Astrocyte (in vitro differentiated cells and primary cell): ENCODE data around the gene SPON2. TPM values are rescaled to one million over a fixed set of nuclear protein-coding genes. Genes with fewer than 3 reads are reported as not detected.

Source experiments
- DNase-seq: peaks from one replicate; pipeline ENCODE4 v3.0.0-alpha.2; 2010; ENCODE audit warnings: low read depth
- FAIRE-seq: peaks from 2 replicates; lab custom pipeline; 2011; peaks lifted over from hg19 to GRCh38; lab: Jason Lieb, UNC
- H2AFZ ChIP-seq: 2 replicates; pipeline ENCODE4 v1.6.0; 2012; ENCODE audit warnings: low read depth, low read length, inconsistent platforms
- H3K27ac ChIP-seq: 2 replicates; pipeline ENCODE4 v1.5.1; 2011; ENCODE audit warnings: low read depth, low read length, inconsistent platforms
- H3K27me3 ChIP-seq: 2 replicates; pipeline ENCODE4 v1.6.0; 2011; ENCODE audit warnings: low read length, inconsistent platforms; ENCODE audit not compliant: insufficient read depth
- H3K36me3 ChIP-seq: 2 replicates; pipeline ENCODE4 v1.5.1; 2011; ENCODE audit warnings: low read length, inconsistent platforms; ENCODE audit not compliant: insufficient read depth
- H3K4me1 ChIP-seq: 2 replicates; pipeline ENCODE4 v1.5.1; 2011; ENCODE audit warnings: low read length, inconsistent platforms; ENCODE audit not compliant: insufficient read depth
- H3K4me2 ChIP-seq: 2 replicates; pipeline ENCODE4 v1.6.0; 2012; ENCODE audit warnings: low read length, inconsistent platforms
- H3K4me3 ChIP-seq: 2 replicates; pipeline ENCODE4 v1.5.1; 2011; ENCODE audit warnings: low read depth, mild to moderate bottlenecking, low read length, inconsistent platforms; ENCODE audit not compliant: insufficient read depth
- H3K79me2 ChIP-seq: 2 replicates; pipeline ENCODE4 v1.6.0; 2012; ENCODE audit warnings: mild to moderate bottlenecking, low read length, inconsistent platforms; ENCODE audit not compliant: insufficient read depth
- H3K9ac ChIP-seq: 2 replicates; pipeline ENCODE4 v1.6.0; 2012; ENCODE audit warnings: mild to moderate bottlenecking, low read length, inconsistent platforms
- H3K9me3 ChIP-seq: 2 replicates; pipeline ENCODE4 v1.5.1; 2012; ENCODE audit warnings: low read depth, mild to moderate bottlenecking, low read length, inconsistent platforms; ENCODE audit not compliant: insufficient read depth
- H4K20me1 ChIP-seq: 2 replicates; pipeline ENCODE4 v1.6.0; 2012; ENCODE audit warnings: low read length, inconsistent platforms; ENCODE audit not compliant: insufficient read depth
- H3K27ac Mint-ChIP-seq: one replicate; pipeline ENCODE4 v1.8.0; 2021; ENCODE audit warnings: mild to moderate bottlenecking, mixed read lengths; ENCODE audit not compliant: unreplicated experiment
- H3K27me3 Mint-ChIP-seq: one replicate; pipeline ENCODE4 v1.8.0; 2021; ENCODE audit warnings: low read depth, mixed read lengths; ENCODE audit not compliant: unreplicated experiment
- H3K36me3 Mint-ChIP-seq: one replicate; pipeline ENCODE4 v1.8.0; 2021; ENCODE audit warnings: low read depth, mixed read lengths; ENCODE audit not compliant: unreplicated experiment
- H3K4me1 Mint-ChIP-seq: one replicate; pipeline ENCODE4 v1.8.0; 2021; ENCODE audit warnings: low read depth, mixed read lengths; ENCODE audit not compliant: unreplicated experiment
- H3K4me3 Mint-ChIP-seq: one replicate; pipeline ENCODE4 v1.8.0; 2021; ENCODE audit warnings: mild to moderate bottlenecking, moderate library complexity, mixed read lengths; ENCODE audit not compliant: unreplicated experiment
- H3K9me3 Mint-ChIP-seq: one replicate; pipeline ENCODE4 v1.8.0; 2021; ENCODE audit warnings: mild to moderate bottlenecking, mixed read lengths; ENCODE audit not compliant: unreplicated experiment
- CTCF ChIP-seq: IDR thresholded peaks from 2 replicates; pipeline ENCODE4 v1.5.1; 2011; ENCODE audit warnings: low read depth, mild to moderate bottlenecking, inconsistent platforms, low read length, moderate library complexity; ENCODE audit not compliant: insufficient read depth
- EZH2 ChIP-seq: IDR thresholded peaks from 2 replicates; pipeline ENCODE4 v1.6.1; 2012; ENCODE audit warnings: mild to moderate bottlenecking, low read length, inconsistent platforms; ENCODE audit not compliant: insufficient read depth
- total RNA-seq: library from RNA; stranded (reverse); gene quantifications from 2 replicates; pipeline ENCODE4 v1.2.1, GENCODE V29; 2021

Gene SPON2
- total RNA-seq, 1 donor from 2014 or later: 47.8 TPM

- TF ChIP-seq CTCF: no peak
- TF ChIP-seq EZH2: no peak
- no peak for DNase-seq
- H3K36me3 ChIP-seq: no peaks in the 10 kb centered on the region
- no peak overlapping the region for H3K27ac Mint-ChIP-seq
- H3K36me3 Mint-ChIP-seq: peaks cover 7% of the 10 kb centered on the region
- H2AFZ ChIP-seq: no peak overlapping the region
- no peak for FAIRE-seq
- no peaks in the 10 kb centered on the region for H3K27me3 ChIP-seq
- H3K27ac ChIP-seq: no peak overlapping the region
- no peaks in the 10 kb centered on the region for H3K9me3 ChIP-seq
- H3K27me3 Mint-ChIP-seq: peaks cover 5% of the 10 kb centered on the region
- no peak overlapping the region for H3K4me3 Mint-ChIP-seq
- no peak overlapping the region for H3K4me3 ChIP-seq
- no peak overlapping the region for H3K9ac ChIP-seq
- no peaks in the 10 kb centered on the region for H4K20me1 ChIP-seq
- peaks cover 3% of the 10 kb centered on the region for H3K4me1 Mint-ChIP-seq
- H3K79me2 ChIP-seq: no peaks in the 10 kb centered on the region
- H3K9me3 Mint-ChIP-seq: peaks cover 30% of the 10 kb centered on the region
- H3K4me1 ChIP-seq: peaks cover 9% of the 10 kb centered on the region
- H3K4me2 ChIP-seq: no peak overlapping the region
Measured at GRCh38 chr4:1182313-1182712, 9.9 kb upstream of the SPON2 start.

- Histone ChIP-seq H3K4me1 (peaks cover 11% of the 10 kb centered on the region), H4K20me1 (no peaks in the 10 kb centered on the region), H3K9ac (no peak overlapping the region), H3K27ac (no peak overlapping the region), H3K27me3 (no peaks in the 10 kb centered on the region), H3K4me3 (no peak overlapping the region), H3K36me3 (no peaks in the 10 kb centered on the region), H3K79me2 (no peaks in the 10 kb centered on the region), H3K4me2 (no peak overlapping the region), H3K9me3 (no peaks in the 10 kb centered on the region), H2AFZ (no peak overlapping the region)
- Mint-ChIP-seq H3K4me3 (no peak overlapping the region), H3K4me1 (no peaks in the 10 kb centered on the region), H3K36me3 (peaks cover 7% of the 10 kb centered on the region), H3K27ac (no peak overlapping the region), H3K27me3 (peaks cover 7% of the 10 kb centered on the region), H3K9me3 (peaks cover 30% of the 10 kb centered on the region)
- FAIRE-seq (no peak), DNase-seq (no peak)
- TF ChIP-seq CTCF: no peak
- no peak for TF ChIP-seq EZH2
Measured at GRCh38 chr4:1180663-1181062, 8.3 kb upstream of the SPON2 start.

- no peaks in the 10 kb centered on the region for H3K36me3 ChIP-seq
- no peaks in the 10 kb centered on the region for H3K9me3 ChIP-seq
- H3K9ac ChIP-seq: no peak overlapping the region
- Mint-ChIP-seq H3K4me1 (no peaks in the 10 kb centered on the region), H3K4me3 (no peak overlapping the region), H3K27ac (no peak overlapping the region), H3K27me3 (peaks cover 7% of the 10 kb centered on the region), H3K36me3 (peaks cover 7% of the 10 kb centered on the region), H3K9me3 (peaks cover 30% of the 10 kb centered on the region)
- DNase-seq (no peak), FAIRE-seq (no peak)
- no peaks in the 10 kb centered on the region for H3K79me2 ChIP-seq
- peaks cover 11% of the 10 kb centered on the region for H3K4me1 ChIP-seq
- no peak overlapping the region for H2AFZ ChIP-seq
- TF ChIP-seq EZH2 (no peak), CTCF (no peak)
- H3K27me3 ChIP-seq: no peaks in the 10 kb centered on the region
- no peak overlapping the region for H3K4me2 ChIP-seq
- H3K4me3 ChIP-seq: no peak overlapping the region
- no peak overlapping the region for H3K27ac ChIP-seq
- H4K20me1 ChIP-seq: no peaks in the 10 kb centered on the region
Measured at GRCh38 chr4:1179976-1180375, 7.6 kb upstream of the SPON2 start.
